Lower leg skin (tissue), 4 donors: ENCODE data around the gene CLSTN1. TPM values are rescaled to one million over a fixed set of nuclear protein-coding genes. Genes with fewer than 3 reads are reported as not detected.

Experiments used
- DNase-seq, 2 donors: peaks; one replicate each; pipeline ENCODE4 v3.0.0-alpha.2; 2019; ENCODE audit warnings: low spot score in 2 of 2
- H3K4me3 ChIP-seq: fragments of 200-600 bp; sonication (generic); 2 replicates; pipeline ENCODE4 v1.5.1; 2017; ENCODE audit warnings: mild to moderate bottlenecking, low read depth; ENCODE audit not compliant: poor library complexity, severe bottlenecking
- CTCF ChIP-seq, 3 donors: fragments of 450-650 bp; IDR thresholded peaks; one replicate each; pipeline ENCODE4 v1.5.1; 2016; ENCODE audit warnings: antibody characterized with exemption in 3 of 3, mild to moderate bottlenecking in 3 of 3, moderate library complexity in 2 of 3
- POLR2A ChIP-seq, 2 donors: fragments of 450-650 bp; IDR thresholded peaks; one replicate each; pipeline ENCODE4 v1.6.1; 2016 to 2017; ENCODE audit warnings: antibody characterized with exemption in 2 of 2, mild to moderate bottlenecking in 1 of 2, moderate library complexity in 1 of 2
- WGBS, 2 donors: methylation state at CpG; one replicate each; pipeline ENCODE4 v1.1.5; 2018; 5-methylcytosine and 5-hydroxymethylcytosine counted together
- intact Hi-C: fragments of 100-400 bp; cut with DNase I; formaldehyde crosslinking; loops from one replicate; pipeline ENCODE4 v1.15.0; 2023; ENCODE audit warnings: low total_unique reads
- total RNA-seq, 4 donors: library from RNA; depleted of rRNA; stranded (reverse); fragments of >200 nt; gene quantifications; one replicate each; pipeline ENCODE4 v1.1.0, GENCODE V29; 2016

CLSTN1 gene
- total RNA-seq, 4 donors from 2014 or later = 116 to 174 (median 150) TPM

- DNase-seq = no peak
- TF ChIP-seq CTCF (IDR thresholded peaks at IDR 0.05) (no peak), POLR2A (IDR thresholded peaks at IDR 0.05) (no peak)
- 7 to 40% methylated on average over 3 to 6 of the region's 9 CpGs for WGBS, 2 donors
- no peak overlapping the region for H3K4me3 ChIP-seq
- intact Hi-C loops = no loop called here
Observed at GRCh38 chr1:9842073-9842711, 18.4 kb upstream of the CLSTN1 start.

GRCh38 chr1:9841460-9841859 lies 17.7 kb upstream of the CLSTN1 start:
- no peak for DNase-seq
- 51 to 63% methylated on average over 2 of the region's 2 CpGs for WGBS, 2 donors
- no peak for TF ChIP-seq CTCF (IDR thresholded peaks at IDR 0.05)
- no peak for TF ChIP-seq POLR2A (IDR thresholded peaks at IDR 0.05)
- no peak overlapping the region for H3K4me3 ChIP-seq
- intact Hi-C loops = no loop called here

GRCh38 chr1:9840176-9840575 lies 16.4 kb upstream of the CLSTN1 start:
- H3K4me3 ChIP-seq = no peak overlapping the region
- no peak for TF ChIP-seq POLR2A (IDR thresholded peaks at IDR 0.05)
- TF ChIP-seq CTCF (IDR thresholded peaks at IDR 0.05) = no peak
- 31 to 46% methylated on average over 3 of the region's 3 CpGs for WGBS, 2 donors
- DNase-seq = peak in 1 of 2 donors; percentile 65
- intact Hi-C loops = no loop called here

- no peak for TF ChIP-seq POLR2A (IDR thresholded peaks at IDR 0.05)
- no peak for TF ChIP-seq CTCF (IDR thresholded peaks at IDR 0.05)
- intact Hi-C loops = no loop called here
- peak in 1 of 2 donors; percentile 80 for DNase-seq
- no peak overlapping the region for H3K4me3 ChIP-seq
- 49 to 61% methylated on average over 10 of the region's 10 CpGs for WGBS, 2 donors
Observed at GRCh38 chr1:9838946-9839345, 15.2 kb upstream of the CLSTN1 start.

GRCh38 chr1:9836632-9836960 lies 12.8 kb upstream of the CLSTN1 start:
- WGBS, 2 donors = 48 to 53% methylated on average over 5 of the region's 5 CpGs
- no peak overlapping the region for H3K4me3 ChIP-seq
- TF ChIP-seq CTCF (IDR thresholded peaks at IDR 0.05) (no peak), POLR2A (IDR thresholded peaks at IDR 0.05) (no peak)
- no peak for DNase-seq
- intact Hi-C loops = no loop called here
